ENCODE results near the gene SMC1B. TPM values are rescaled to one million over a fixed set of nuclear protein-coding genes. Genes with fewer than 3 reads are reported as not detected.
A peak's percentile ranks its signal among the peaks of the same experiment; 100 is the strongest.

SMC1B gene
- total and polyA plus RNA-seq, 2 of the 8 experiments (the other 6 are each of a cell fraction or from before 2014, with no cell fraction given) = 0.02 TPM; not detected in 1

DNA sequence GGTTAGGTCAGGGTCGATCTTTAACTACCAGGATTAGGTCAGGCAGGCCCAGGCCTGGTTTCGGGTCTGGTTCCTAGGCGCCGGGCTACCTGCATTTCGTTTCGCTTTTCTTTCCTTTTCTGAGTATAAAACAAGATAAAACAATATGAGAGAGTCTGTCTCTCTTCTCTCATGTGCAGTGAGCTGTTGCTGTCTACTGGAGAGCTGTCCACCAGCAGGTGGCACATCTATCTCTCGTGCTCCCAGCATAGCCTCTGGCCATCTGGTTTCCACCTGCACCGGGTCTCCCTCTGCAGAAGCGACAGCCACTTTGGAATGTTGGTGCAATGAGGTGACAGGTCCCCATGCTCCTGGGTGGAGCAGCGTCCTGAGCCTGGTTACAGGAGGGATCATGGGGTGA, 27.7 kb upstream of the SMC1B start:
- Histone ChIP-seq H3K14ac (ENCODE audit: insufficient read length) (no peak overlapping the region), H3K9me3 (ENCODE audit: insufficient read depth in 2 of 2, low read depth in 1 of 2, low read length in 1 of 2) (no peaks in the 10 kb centered on the region), H3K4me1 (replicated peaks in 1 of 4; ENCODE audit: control insufficient read depth in 3 of 4, insufficient read depth in 4 of 4, low read length in 3 of 4) (no peaks in the 10 kb centered on the region; a peak in 2 of 7 replicates), H3K4me3 (ENCODE audit: extremely low read depth in 1 of 4, insufficient read depth in 2 of 4, low read depth in 3 of 4, low read length in 4 of 4) (no peak overlapping the region), H3K27me3 (replicated peaks in 1 of 4; ENCODE audit: control insufficient read depth in 3 of 4, extremely low read depth in 1 of 4, insufficient read depth in 3 of 4, low read length in 3 of 4) (no peaks in the 10 kb centered on the region), H4K91ac (replicated peaks; ENCODE audit: insufficient read length, low read length) (no peak overlapping the region), H2BK120ac (replicated peaks; ENCODE audit: low read depth, low read length) (no peak overlapping the region), H4K5ac (ENCODE audit: insufficient read length, low read depth, low read length) (no peak overlapping the region), H3K36me3 (ENCODE audit: control insufficient read depth in 2 of 4, insufficient read depth in 4 of 4, low read length in 3 of 4) (no peaks in the 10 kb centered on the region), H4K8ac (ENCODE audit: extremely low read depth, insufficient read depth, low read length) (no peak overlapping the region), H3K79me2 (ENCODE audit: control insufficient read depth in 1 of 2, insufficient read depth in 2 of 2, low read length in 2 of 2) (no peaks in the 10 kb centered on the region), H3K27ac (ENCODE audit: low read depth, low read length) (no peak overlapping the region), H2BK5ac (ENCODE audit: low read depth, low read length) (no peak overlapping the region), H3K4me2 (ENCODE audit: insufficient read depth in 1 of 2, low read depth in 2 of 2, low read length in 2 of 2) (no peak overlapping the region), H2AK5ac (ENCODE audit: low read depth, low read length) (no peak overlapping the region), H2AFZ (ENCODE audit: low read length) (no peak overlapping the region), H2BK20ac (ENCODE audit: low read length) (no peak overlapping the region), H2BK15ac (ENCODE audit: low read length) (no peak overlapping the region), H3K9ac (replicated peaks in 1 of 4; ENCODE audit: extremely low read depth in 1 of 4, low read depth in 3 of 4, low read length in 3 of 4) (no peak overlapping the region), H3K4ac (replicated peaks; ENCODE audit: insufficient read length, low read depth, low read length) (no peak overlapping the region), H2BK12ac (ENCODE audit: low read depth, low read length) (no peak overlapping the region), H3K18ac (ENCODE audit: extremely low read depth, low read length) (no peak overlapping the region), H3K23me2 (ENCODE audit: low read depth, low read length) (no peaks in the 10 kb centered on the region), H3K56ac (replicated peaks; ENCODE audit: insufficient read length, low read depth, low read length) (no peak overlapping the region), H3K23ac (ENCODE audit: insufficient read length) (no peak overlapping the region), H3K79me1 (ENCODE audit: low read depth, low read length) (no peaks in the 10 kb centered on the region), H4K20me1 (replicated peaks in 1 of 2; ENCODE audit: control insufficient read depth in 1 of 2, insufficient read depth in 2 of 2, low read length in 2 of 2) (no peaks in the 10 kb centered on the region)
- DNase-seq (ENCODE audit: low read depth in 1 of 2, low spot score in 2 of 2) = no peak
- ChIA-PET CTCF (ENCODE audit: partially characterized antibody) (interaction anchor here (1.1 to 6.5 kb wide), 10 partner anchors 9 to 147 kb away, joined by 3 to 30 read pairs (median 5); no protein-coding TSS in a partner anchor), POLR2A (ENCODE audit: partially characterized antibody) (no interaction called here)
- WGBS, 2 experiments (ENCODE audit: extremely low coverage in 1 of 2, insufficient coverage in 1 of 2, insufficient read length in 1 of 2, insufficient replicate concordance in 2 of 2, low coverage in 1 of 2, low lambda C conversion rate in 2 of 2, missing lambda C conversion rate in 1 of 2) = 72% methylated on average over 10 of the region's 10 CpGs; no CpG with 5 or more reads in 1 of the 2 experiments
- peak; percentile 69 for FAIRE-seq
- TF ChIP-seq BRCA1 (IDR thresholded peaks at IDR 0.05; ENCODE audit: low read depth, low read length) = no peak
- TF ChIP-seq TCF12 (IDR thresholded peaks at IDR 0.05; ENCODE audit: low read depth, low read length) = peak; percentile 69; the same call in 1 of the 2 replicates
- no peak for TF ChIP-seq RBBP5 (IDR thresholded peaks at IDR 0.05; ENCODE audit: borderline replicate concordance, low read depth, low read length)
- TF ChIP-seq, protein P1, sequence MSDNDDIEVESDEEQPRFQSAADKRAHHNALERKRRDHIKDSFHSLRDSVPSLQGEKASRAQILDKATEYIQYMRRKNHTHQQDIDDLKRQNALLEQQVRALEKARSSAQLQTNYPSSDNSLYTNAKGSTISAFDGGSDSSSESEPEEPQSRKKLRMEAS (IDR thresholded peaks at IDR 0.05) = peak; percentile 66
- TF ChIP-seq KDM4A (IDR thresholded peaks at IDR 0.05; ENCODE audit: low read depth, low read length, severe bottlenecking) = no peak
- TF ChIP-seq, protein P2, sequence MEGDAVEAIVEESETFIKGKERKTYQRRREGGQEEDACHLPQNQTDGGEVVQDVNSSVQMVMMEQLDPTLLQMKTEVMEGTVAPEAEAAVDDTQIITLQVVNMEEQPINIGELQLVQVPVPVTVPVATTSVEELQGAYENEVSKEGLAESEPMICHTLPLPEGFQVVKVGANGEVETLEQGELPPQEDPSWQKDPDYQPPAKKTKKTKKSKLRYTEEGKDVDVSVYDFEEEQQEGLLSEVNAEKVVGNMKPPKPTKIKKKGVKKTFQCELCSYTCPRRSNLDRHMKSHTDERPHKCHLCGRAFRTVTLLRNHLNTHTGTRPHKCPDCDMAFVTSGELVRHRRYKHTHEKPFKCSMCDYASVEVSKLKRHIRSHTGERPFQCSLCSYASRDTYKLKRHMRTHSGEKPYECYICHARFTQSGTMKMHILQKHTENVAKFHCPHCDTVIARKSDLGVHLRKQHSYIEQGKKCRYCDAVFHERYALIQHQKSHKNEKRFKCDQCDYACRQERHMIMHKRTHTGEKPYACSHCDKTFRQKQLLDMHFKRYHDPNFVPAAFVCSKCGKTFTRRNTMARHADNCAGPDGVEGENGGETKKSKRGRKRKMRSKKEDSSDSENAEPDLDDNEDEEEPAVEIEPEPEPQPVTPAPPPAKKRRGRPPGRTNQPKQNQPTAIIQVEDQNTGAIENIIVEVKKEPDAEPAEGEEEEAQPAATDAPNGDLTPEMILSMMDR (IDR thresholded peaks at IDR 0.05; ENCODE audit: control extremely low read depth in 1 of 3, insufficient read depth in 1 of 3, low read depth in 1 of 3, low read length in 3 of 3) = peak; percentile 44 to 70 (median 58)
- no peak for TF ChIP-seq SP1 (IDR thresholded peaks at IDR 0.05; ENCODE audit: low read depth, low read length)
- peak in 1 of 2 experiments; percentile 58; a peak in 1 of 4 replicates for TF ChIP-seq SIN3A (conservative IDR thresholded peaks at IDR 0.05 in 1 of 2, IDR thresholded peaks at IDR 0.05 in 1 of 2; ENCODE audit: low read depth in 1 of 2, low read length in 2 of 2)
- no peak for TF ChIP-seq EZH2 (IDR thresholded peaks at IDR 0.05; ENCODE audit: low read depth, low read length, severe bottlenecking)
- no peak for TF ChIP-seq KDM1A (IDR thresholded peaks at IDR 0.05; ENCODE audit: borderline replicate concordance, low read length)
